Upper lobe of left lung (tissue), 6 donors: ENCODE measurements around the gene ZNF23. TPM values are rescaled to one million over a fixed set of nuclear protein-coding genes. Genes with fewer than 3 reads are reported as not detected.
A peak's percentile ranks its signal among the peaks of the same experiment; 100 is the strongest.

Experiments used
- ATAC-seq, 2 donors: fragments of 200-7000 bp; cut with Tn5 transposase; one replicate each; pipeline ENCODE4 v1.9.1; 2022; ENCODE audit warnings: mild to moderate bottlenecking in 2 of 2, moderate library complexity in 2 of 2; ENCODE audit not compliant: low FRiP score in 2 of 2
- DNase-seq, 2 donors: peaks; one replicate each; pipeline ENCODE4 v3.0.0-alpha.2; 2019 to 2020
- H3K27ac ChIP-seq, 4 donors: fragments of 200-600 bp; sonication (generic); one replicate each; pipeline ENCODE4 v1.5.1; 2016 to 2019
- H3K27me3 ChIP-seq, 4 donors: fragments of 200-600 bp; sonication (generic); one replicate each; pipeline ENCODE4 v1.5.1; 2017 to 2019
- H3K36me3 ChIP-seq, 4 donors: fragments of 200-600 bp; sonication (generic); one replicate each; pipeline ENCODE4 v1.5.1; 2016 to 2019
- H3K4me1 ChIP-seq, 4 donors: fragments of 200-600 bp; sonication (generic); one replicate each; pipeline ENCODE4 v1.5.1; 2018 to 2019
- H3K4me3 ChIP-seq, 4 donors: fragments of 200-600 bp; sonication (generic); one replicate each; pipeline ENCODE4 v1.5.1; 2017 to 2019; ENCODE audit warnings: mild to moderate bottlenecking in 2 of 4, moderate library complexity in 1 of 4
- H3K9me3 ChIP-seq, 4 donors: fragments of 200-600 bp; sonication (generic); one replicate each; pipeline ENCODE4 v1.5.1; 2018 to 2019
- CTCF ChIP-seq, 6 experiments: fragments of 450-650 bp in 4 of 6; fragments of 200-600 bp in 2 of 6; sonication (generic) in 2 of 6; IDR thresholded peaks; one replicate each; pipeline ENCODE4 v1.5.1; 2016 to 2019; ENCODE audit warnings: antibody characterized with exemption in 6 of 6
- EP300 ChIP-seq, 4 donors: sonication (generic); formaldehyde crosslinking; IDR thresholded peaks; one replicate each; pipeline ENCODE4 v1.5.1; 2017; ENCODE audit warnings: antibody characterized with exemption in 4 of 4, control low read depth in 2 of 4
- POLR2A ChIP-seq, 4 donors: fragments of 450-650 bp; IDR thresholded peaks; one replicate each; pipeline ENCODE4 v1.5.1; 2016 to 2017; ENCODE audit warnings: antibody characterized with exemption in 4 of 4, mild to moderate bottlenecking in 2 of 4
- POLR2AphosphoS5 ChIP-seq, 2 donors: sonication (generic); formaldehyde crosslinking; IDR thresholded peaks; one replicate each; pipeline ENCODE4 v1.5.1; 2017; ENCODE audit warnings: antibody characterized with exemption in 2 of 2
- WGBS, 2 donors: methylation state at CpG; one replicate each; pipeline ENCODE4 v1.1.5; 2017 to 2018; 5-methylcytosine and 5-hydroxymethylcytosine counted together
- total RNA-seq, 6 donors: library from RNA; depleted of rRNA in 4 of 6; stranded (reverse); fragments of >200 nt in 4 of 6; gene quantifications; one replicate each; pipeline versions ENCODE4 v1.1.0 to v1.2.1, GENCODE V29; 2016 to 2021
- donor health status: DM: no; HTN: no; CAD: no; lungs with moderate emphysema.
- donor health status: DM: no; HTN: yes; CAD: no; lungs with severe emphysema.

Gene ZNF23
- total RNA-seq, 6 donors from 2014 or later: 7.1 to 28.3 (median 12.5) TPM

GRCh38 chr16:71472931-71473330 lies 10.9 kb upstream of the ZNF23 start:
- TF ChIP-seq CTCF (IDR thresholded peaks at IDR 0.05): no peak
- no peak for TF ChIP-seq POLR2AphosphoS5 (IDR thresholded peaks at IDR 0.05)
- no peak for TF ChIP-seq POLR2A (IDR thresholded peaks at IDR 0.05)
- no peak for TF ChIP-seq EP300 (IDR thresholded peaks at IDR 0.05)
- H3K4me1 ChIP-seq: no peaks in the 10 kb centered on the region
- no peak overlapping the region for H3K4me3 ChIP-seq
- H3K27ac ChIP-seq: no peak overlapping the region
- no peaks in the 10 kb centered on the region for H3K27me3 ChIP-seq
- DNase-seq (no peak), ATAC-seq (no peak)
- H3K36me3 ChIP-seq: peaks cover 17 to 61% (median 26%) of the 10 kb centered on the region in 4 donors
- no peaks in the 10 kb centered on the region for H3K9me3 ChIP-seq
- 91 to 100% methylated on average over 2 of the region's 2 CpGs for WGBS, 2 donors

GRCh38 chr16:71472051-71472450 lies 10.0 kb upstream of the ZNF23 start:
- no peak for TF ChIP-seq EP300 (IDR thresholded peaks at IDR 0.05)
- TF ChIP-seq CTCF (IDR thresholded peaks at IDR 0.05): no peak
- no peak for TF ChIP-seq POLR2AphosphoS5 (IDR thresholded peaks at IDR 0.05)
- TF ChIP-seq POLR2A (IDR thresholded peaks at IDR 0.05): no peak
- ATAC-seq: no peak
- H3K36me3 ChIP-seq: peaks cover 15 to 52% (median 21%) of the 10 kb centered on the region in 4 donors
- no peaks in the 10 kb centered on the region for H3K9me3 ChIP-seq
- no peak overlapping the region for H3K4me3 ChIP-seq
- no peak for DNase-seq
- no peaks in the 10 kb centered on the region for H3K4me1 ChIP-seq
- WGBS, 2 donors: 75 to 85% methylated on average over 2 of the region's 2 CpGs
- no peak overlapping the region for H3K27ac ChIP-seq
- H3K27me3 ChIP-seq: no peaks in the 10 kb centered on the region

DNA sequence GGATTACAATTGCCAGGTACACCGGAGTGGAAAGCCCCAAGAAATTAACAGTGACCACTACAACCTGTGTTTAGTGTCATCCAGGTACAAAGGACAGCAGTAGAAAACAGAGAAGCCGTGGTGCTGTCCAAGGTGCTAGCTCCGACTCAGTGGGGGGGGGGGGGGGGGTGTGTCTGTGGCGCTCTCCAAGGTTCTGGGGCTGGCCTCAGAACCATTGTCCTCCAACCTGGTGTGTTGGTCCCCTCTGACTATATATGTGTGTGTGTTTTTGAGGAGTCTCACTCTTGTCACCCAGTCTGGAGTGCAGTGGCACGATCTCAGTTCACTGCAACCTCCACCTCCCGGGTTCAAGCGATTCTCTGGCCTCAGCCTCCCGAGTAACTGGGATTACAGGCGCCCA lies 5.8 kb upstream of the ZNF23 start:
- no peak overlapping the region for H3K4me3 ChIP-seq
- no peak for DNase-seq
- peak in 1 of 2 donors; percentile 36 for ATAC-seq
- H3K4me1 ChIP-seq: peaks cover 0 to 5% (median 2%) of the 10 kb centered on the region in 4 donors
- H3K36me3 ChIP-seq: peaks cover 0 to 18% (median 0%) of the 10 kb centered on the region in 4 donors
- H3K9me3 ChIP-seq: no peaks in the 10 kb centered on the region
- 32 to 51% methylated on average over 6 to 9 of the region's 9 CpGs for WGBS, 2 donors
- H3K27ac ChIP-seq: no peak overlapping the region
- H3K27me3 ChIP-seq: no peaks in the 10 kb centered on the region
- TF ChIP-seq EP300 (IDR thresholded peaks at IDR 0.05): no peak
- no peak for TF ChIP-seq POLR2AphosphoS5 (IDR thresholded peaks at IDR 0.05)
- TF ChIP-seq CTCF (IDR thresholded peaks at IDR 0.05): no peak
- TF ChIP-seq POLR2A (IDR thresholded peaks at IDR 0.05): no peak

DNA sequence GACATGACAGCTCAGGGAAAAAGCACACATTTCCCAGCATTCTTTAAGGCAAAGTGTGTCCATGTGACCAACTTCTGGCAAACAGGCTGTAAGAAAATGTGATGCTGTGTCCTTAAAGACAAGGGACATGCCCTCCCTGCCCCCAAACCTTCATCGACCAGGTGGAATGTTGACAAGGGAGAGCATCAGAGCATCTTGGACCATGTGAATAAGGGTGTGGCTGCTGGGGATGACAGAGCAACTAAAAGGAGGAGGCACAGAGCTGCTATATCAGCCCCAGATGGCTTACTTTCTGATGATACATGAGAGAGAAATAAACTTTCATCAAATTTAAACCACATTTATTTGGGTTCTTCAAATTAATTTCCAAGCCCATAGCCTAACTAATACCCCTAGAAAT lies 2.2 kb upstream of the ZNF23 start:
- H3K4me1 ChIP-seq: peaks cover 15 to 29% (median 20%) of the 10 kb centered on the region in 4 donors
- DNase-seq (no peak), ATAC-seq (no peak)
- TF ChIP-seq EP300 (IDR thresholded peaks at IDR 0.05) (no peak), POLR2AphosphoS5 (IDR thresholded peaks at IDR 0.05) (no peak), CTCF (IDR thresholded peaks at IDR 0.05) (no peak), POLR2A (IDR thresholded peaks at IDR 0.05) (no peak)
- no peaks in the 10 kb centered on the region for H3K9me3 ChIP-seq
- no peaks in the 10 kb centered on the region for H3K36me3 ChIP-seq
- H3K27ac ChIP-seq: no peak overlapping the region
- H3K4me3 ChIP-seq: no peak overlapping the region
- WGBS, 2 donors: 31 to 90% methylated on average over 1 of the region's 1 CpG
- H3K27me3 ChIP-seq: no peaks in the 10 kb centered on the region

- ATAC-seq: no peak
- TF ChIP-seq POLR2A (IDR thresholded peaks at IDR 0.05) (no peak), EP300 (IDR thresholded peaks at IDR 0.05) (no peak), POLR2AphosphoS5 (IDR thresholded peaks at IDR 0.05) (no peak), CTCF (IDR thresholded peaks at IDR 0.05) (no peak)
- no peaks in the 10 kb centered on the region for H3K27me3 ChIP-seq
- no peak overlapping the region for H3K27ac ChIP-seq
- 90 to 98% methylated on average over 1 of the region's 1 CpG for WGBS, 2 donors
- H3K4me1 ChIP-seq: peaks cover 15 to 29% (median 20%) of the 10 kb centered on the region in 4 donors
- peak overlapping the region in 2 of 4 donors; percentile 78 to 93 for H3K4me3 ChIP-seq
- DNase-seq: no peak
- H3K9me3 ChIP-seq: no peaks in the 10 kb centered on the region
- peaks cover 0 to 8% (median 6%) of the 10 kb centered on the region in 4 donors for H3K36me3 ChIP-seq
Observed at GRCh38 chr16:71460941-71461340, 1.1 kb downstream of the ZNF23 start.
